Smooth muscle cell (in vitro differentiated cells): ENCODE results near the gene CPAMD8. TPM values are rescaled to one million over a fixed set of nuclear protein-coding genes. Genes with fewer than 3 reads are reported as not detected.

ENCODE experiments used
- DNase-seq: peaks from one replicate; lab custom pipeline; 2025; ENCODE audit not compliant: unreplicated experiment; lab: John Stamatoyannopoulos, UW
- H2AFZ ChIP-seq: fragments of 200-600 bp; sonication (generic); 2 replicates; pipeline ENCODE4 v1.6.0; 2016; ENCODE audit warnings: antibody characterized with exemption, low read depth, mild to moderate bottlenecking
- H3F3A ChIP-seq: fragments of 200-600 bp; sonication (generic); 2 replicates; pipeline ENCODE4 v1.6.0; 2017; ENCODE audit warnings: antibody characterized with exemption, low read depth
- H3K27ac ChIP-seq: fragments of 200-600 bp; sonication (generic); 2 replicates; pipeline ENCODE4 v1.5.1; 2016; ENCODE audit warnings: low read depth, mild to moderate bottlenecking
- H3K27me3 ChIP-seq: fragments of 200-600 bp; sonication (generic); 2 replicates; pipeline ENCODE4 v1.6.1; 2016; ENCODE audit warnings: low read depth, mild to moderate bottlenecking
- H3K36me3 ChIP-seq: fragments of 200-600 bp; sonication (generic); 2 replicates; pipeline ENCODE4 v1.5.1; 2016; ENCODE audit warnings: low read depth
- H3K4me1 ChIP-seq: fragments of 200-600 bp; sonication (generic); 2 replicates; pipeline ENCODE4 v1.5.1; 2016; ENCODE audit warnings: low read depth
- H3K4me2 ChIP-seq: fragments of 200-600 bp; sonication (generic); 2 replicates; pipeline ENCODE4 v1.6.0; 2016; ENCODE audit warnings: mild to moderate bottlenecking
- H3K4me3 ChIP-seq: fragments of 200-600 bp; sonication (generic); 2 replicates; pipeline ENCODE4 v1.5.1; 2016; ENCODE audit warnings: mild to moderate bottlenecking
- H3K79me2 ChIP-seq: fragments of 200-600 bp; sonication (generic); 2 replicates; pipeline ENCODE4 v1.6.0; 2016; ENCODE audit warnings: low read depth, mild to moderate bottlenecking
- H3K9ac ChIP-seq: fragments of 200-600 bp; sonication (generic); 2 replicates; pipeline ENCODE4 v1.6.0; 2016; ENCODE audit warnings: low read depth
- H3K9me3 ChIP-seq: fragments of 200-600 bp; sonication (generic); replicated peaks from 2 replicates; pipeline ENCODE4 v1.5.1; 2016; ENCODE audit warnings: low read depth
- H4K20me1 ChIP-seq: fragments of 200-600 bp; sonication (generic); 2 replicates; pipeline ENCODE4 v1.6.0; 2016; ENCODE audit warnings: low read depth
- WGBS: methylation state at CpG from one replicate; pipeline ENCODE4 v1.1.7; 2016; ENCODE audit warnings: low lambda C conversion rate; 5-methylcytosine and 5-hydroxymethylcytosine counted together
- polyA plus RNA-seq: library from polyadenylated mRNA; unstranded; fragments of >200 nt; fragmentation: Nextera tagmentation; extraction: Ambion mirVana; gene quantifications from 2 replicates; pipeline ENCODE4 v1.2.1, GENCODE V29; 2016
- total RNA-seq: library from RNA; depleted of rRNA; stranded (reverse); fragments of >200 nt; gene quantifications from 2 replicates; pipeline ENCODE4 v1.2.3, GENCODE V29; 2014
- TF ChIP-seq, protein P1 (sequence below): fragments of 200-600 bp; sonication (generic); IDR thresholded peaks from 2 replicates; pipeline ENCODE4 v1.5.1; 2017; ENCODE audit warnings: borderline replicate concordance, mild to moderate bottlenecking, antibody characterized with exemption; ENCODE audit not compliant: insufficient read depth, poor library complexity, severe bottlenecking

CPAMD8 gene
- total and polyA plus RNA-seq, 2 experiments from 2014 or later = 0.81 to 9.4 TPM

DNA sequence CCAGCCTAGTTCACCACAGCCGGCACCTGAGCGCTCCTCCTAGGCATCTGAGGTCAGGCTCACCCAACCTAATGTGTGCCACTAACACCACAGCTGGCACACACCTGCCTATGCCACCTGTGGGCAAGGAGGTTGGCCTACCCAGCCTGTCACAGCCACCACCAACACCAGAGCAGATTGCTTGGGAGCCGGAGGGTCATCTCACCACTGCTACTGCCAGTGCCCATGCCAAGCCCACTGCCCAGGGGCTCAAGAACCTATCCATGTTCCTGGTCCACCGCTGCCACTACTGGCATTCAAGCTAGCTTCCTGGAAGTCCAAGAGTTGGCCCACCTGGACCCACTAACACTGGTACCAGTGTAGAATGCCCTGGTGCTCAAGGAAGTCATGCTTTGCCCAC lies 95.3 kb downstream of the CPAMD8 start:
- no peaks in the 10 kb centered on the region for H4K20me1 ChIP-seq
- H3K4me1 ChIP-seq = no peaks in the 10 kb centered on the region
- no peaks in the 10 kb centered on the region for H3K27me3 ChIP-seq
- H3K27ac ChIP-seq = no peak overlapping the region
- H3K9me3 ChIP-seq = no peaks in the 10 kb centered on the region
- H3F3A ChIP-seq = no peaks in the 10 kb centered on the region
- TF ChIP-seq, protein P1, sequence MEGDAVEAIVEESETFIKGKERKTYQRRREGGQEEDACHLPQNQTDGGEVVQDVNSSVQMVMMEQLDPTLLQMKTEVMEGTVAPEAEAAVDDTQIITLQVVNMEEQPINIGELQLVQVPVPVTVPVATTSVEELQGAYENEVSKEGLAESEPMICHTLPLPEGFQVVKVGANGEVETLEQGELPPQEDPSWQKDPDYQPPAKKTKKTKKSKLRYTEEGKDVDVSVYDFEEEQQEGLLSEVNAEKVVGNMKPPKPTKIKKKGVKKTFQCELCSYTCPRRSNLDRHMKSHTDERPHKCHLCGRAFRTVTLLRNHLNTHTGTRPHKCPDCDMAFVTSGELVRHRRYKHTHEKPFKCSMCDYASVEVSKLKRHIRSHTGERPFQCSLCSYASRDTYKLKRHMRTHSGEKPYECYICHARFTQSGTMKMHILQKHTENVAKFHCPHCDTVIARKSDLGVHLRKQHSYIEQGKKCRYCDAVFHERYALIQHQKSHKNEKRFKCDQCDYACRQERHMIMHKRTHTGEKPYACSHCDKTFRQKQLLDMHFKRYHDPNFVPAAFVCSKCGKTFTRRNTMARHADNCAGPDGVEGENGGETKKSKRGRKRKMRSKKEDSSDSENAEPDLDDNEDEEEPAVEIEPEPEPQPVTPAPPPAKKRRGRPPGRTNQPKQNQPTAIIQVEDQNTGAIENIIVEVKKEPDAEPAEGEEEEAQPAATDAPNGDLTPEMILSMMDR = no peak
- H3K4me2 ChIP-seq = no peak overlapping the region
- no peaks in the 10 kb centered on the region for H3K36me3 ChIP-seq
- no peak overlapping the region for H3K9ac ChIP-seq
- WGBS = 94% methylated on average over 4 of the region's 4 CpGs
- H3K79me2 ChIP-seq = no peaks in the 10 kb centered on the region
- no peak overlapping the region for H3K4me3 ChIP-seq
- no peak overlapping the region for H2AFZ ChIP-seq
- no peak for DNase-seq

DNA sequence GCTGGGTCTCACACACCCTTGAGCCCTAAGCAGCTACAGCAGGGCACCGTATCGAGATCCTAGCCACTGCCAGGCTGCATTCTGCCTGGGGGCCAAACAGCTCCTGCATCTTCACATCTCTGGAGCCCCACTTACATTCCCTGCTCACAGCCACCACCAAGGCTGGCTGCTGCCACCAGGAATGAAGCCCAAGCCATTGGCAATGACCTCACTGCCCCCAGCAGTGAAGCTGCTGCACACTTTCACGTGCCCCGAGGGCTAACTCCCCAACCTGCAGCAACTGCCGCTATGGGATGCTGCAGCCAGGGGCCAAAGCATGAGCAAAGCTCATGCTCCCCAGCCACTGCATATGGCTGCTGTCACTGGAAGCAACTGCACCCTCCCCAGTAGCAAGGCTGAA lies 95.9 kb downstream of the CPAMD8 start:
- H3K4me3 ChIP-seq = no peak overlapping the region
- H3K36me3 ChIP-seq = no peaks in the 10 kb centered on the region
- H2AFZ ChIP-seq = no peak overlapping the region
- no peak for DNase-seq
- no peak overlapping the region for H3K27ac ChIP-seq
- H3K9ac ChIP-seq = no peak overlapping the region
- no peak overlapping the region for H3K4me2 ChIP-seq
- WGBS = 94% methylated on average over 5 of the region's 5 CpGs
- no peaks in the 10 kb centered on the region for H3K4me1 ChIP-seq
- H3K9me3 ChIP-seq = no peaks in the 10 kb centered on the region
- no peaks in the 10 kb centered on the region for H3K27me3 ChIP-seq
- no peaks in the 10 kb centered on the region for H3K79me2 ChIP-seq
- H3F3A ChIP-seq = no peaks in the 10 kb centered on the region
- TF ChIP-seq, protein P1 = no peak
- H4K20me1 ChIP-seq = no peaks in the 10 kb centered on the region

DNA sequence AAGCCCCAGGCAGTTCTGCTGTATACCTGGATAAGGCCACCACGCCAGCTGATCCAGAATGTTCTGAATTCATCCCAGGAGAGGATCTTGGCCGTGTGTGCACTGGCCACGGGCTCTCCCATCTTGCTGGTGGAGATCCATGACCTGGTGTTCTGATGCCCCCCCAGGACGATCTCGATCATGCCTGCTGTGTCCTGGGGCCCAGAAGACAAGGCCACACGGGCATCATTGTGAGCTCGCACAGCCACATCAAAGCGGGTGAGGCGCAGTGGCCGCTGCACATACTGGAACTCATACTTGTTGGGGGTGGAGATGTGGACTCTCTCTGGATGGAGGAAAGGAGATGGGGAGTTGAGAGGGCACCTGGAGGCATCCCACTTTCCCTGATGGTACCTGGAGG lies 97.7 kb downstream of the CPAMD8 start:
- Histone ChIP-seq H3K4me2 (no peak overlapping the region), H4K20me1 (no peaks in the 10 kb centered on the region), H2AFZ (no peak overlapping the region), H3K9ac (no peak overlapping the region), H3K79me2 (no peaks in the 10 kb centered on the region), H3K36me3 (no peaks in the 10 kb centered on the region), H3K4me3 (no peak overlapping the region), H3K9me3 (no peaks in the 10 kb centered on the region), H3K27ac (no peak overlapping the region), H3K4me1 (no peaks in the 10 kb centered on the region), H3K27me3 (no peaks in the 10 kb centered on the region), H3F3A (no peaks in the 10 kb centered on the region)
- no peak for DNase-seq
- 87% methylated on average over 10 of the region's 10 CpGs for WGBS
- TF ChIP-seq, protein P1 = no peak

DNA sequence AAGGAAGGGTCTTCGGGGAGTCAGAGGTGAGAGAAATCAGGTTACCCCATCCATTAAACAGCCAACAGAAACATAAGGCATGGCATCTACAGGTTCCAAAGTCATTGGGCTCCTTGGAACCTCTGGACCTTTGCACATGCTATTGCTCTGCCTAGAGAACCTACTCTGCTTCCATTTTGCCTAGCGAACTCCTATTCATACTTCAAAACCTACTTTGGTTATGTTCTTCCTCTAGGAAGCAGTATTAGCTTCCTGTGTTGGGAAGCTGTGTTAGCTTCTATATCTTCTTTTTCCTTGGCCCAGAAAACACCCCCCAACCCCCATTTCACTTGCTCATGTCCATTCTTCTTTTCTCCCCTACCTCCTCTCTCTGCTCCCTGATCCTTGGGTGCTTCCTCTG lies 98.3 kb downstream of the CPAMD8 start:
- H3K27ac ChIP-seq = no peak overlapping the region
- TF ChIP-seq, protein P1 = no peak
- no peaks in the 10 kb centered on the region for H3K36me3 ChIP-seq
- WGBS = 89% methylated on average over 2 of the region's 2 CpGs
- no peaks in the 10 kb centered on the region for H3K4me1 ChIP-seq
- no peak overlapping the region for H3K4me2 ChIP-seq
- DNase-seq = no peak
- no peaks in the 10 kb centered on the region for H3K9me3 ChIP-seq
- no peak overlapping the region for H3K4me3 ChIP-seq
- H3K9ac ChIP-seq = no peak overlapping the region
- no peaks in the 10 kb centered on the region for H4K20me1 ChIP-seq
- no peak overlapping the region for H2AFZ ChIP-seq
- no peaks in the 10 kb centered on the region for H3K27me3 ChIP-seq
- no peaks in the 10 kb centered on the region for H3F3A ChIP-seq
- no peaks in the 10 kb centered on the region for H3K79me2 ChIP-seq
